ENCODE measurements around the gene PPA2. TPM values are rescaled to one million over a fixed set of nuclear protein-coding genes. Genes with fewer than 3 reads are reported as not detected.
"Not testable (repeated sequence)": the region's sequence is repeated elsewhere in the genome, so short reads cannot be mapped to it uniquely, and the experiment has no call there.

PPA2 gene
- total RNA-seq, 3 donors from 2014 or later (not counting 1 experiment from before 2014, with no cell fraction given), result 41.6 to 50.6 (median 48.0) TPM

- H3K27ac Mint-ChIP-seq, result no peak overlapping the region
- peak overlapping the region; percentile 64 for H3K4me3 Mint-ChIP-seq
- no peaks in the 10 kb centered on the region for H3K27me3 Mint-ChIP-seq (ENCODE audit: low read depth in 2 of 2)
- DNase-seq, result no peak
- H3K4me1 Mint-ChIP-seq, result peaks cover 36 to 61% of the 10 kb centered on the region in 2 donors
- no peaks in the 10 kb centered on the region for H3K36me3 Mint-ChIP-seq
- intact Hi-C loops (cut with micrococcal nuclease), result no loop called here
- no peak for ATAC-seq
- Histone ChIP-seq H3K27ac (ENCODE audit: low read length) (no peak overlapping the region), H3K4me3 (ENCODE audit: low read length) (no peak overlapping the region), H3K27me3 (ENCODE audit: control insufficient read depth, insufficient read depth, low read length) (no peaks in the 10 kb centered on the region), H3K9me3 (ENCODE audit: control insufficient read depth, insufficient read depth, low read length) (no peaks in the 10 kb centered on the region), H3K4me1 (ENCODE audit: control insufficient read depth, insufficient read depth, low read length) (peaks cover 7% of the 10 kb centered on the region), H3K36me3 (ENCODE audit: control insufficient read depth, insufficient read depth, low read length) (no peaks in the 10 kb centered on the region)
- TF ChIP-seq CTCF (IDR thresholded peaks at IDR 0.05), result no peak
- WGBS (ENCODE audit: insufficient coverage), result no CpG with 5 or more reads among the region's 2 CpGs
- no peaks in the 10 kb centered on the region for H3K9me3 Mint-ChIP-seq
Measured at GRCh38 chr4:105460306-105460705, 13.6 kb downstream of the PPA2 start.

GRCh38 chr4:105458541-105458940 is 15.3 kb downstream of the PPA2 start:
- H3K27me3 ChIP-seq (ENCODE audit: control insufficient read depth, insufficient read depth, low read length); H3K36me3 ChIP-seq (ENCODE audit: control insufficient read depth, insufficient read depth, low read length); H3K9me3 Mint-ChIP-seq; H3K27ac ChIP-seq (ENCODE audit: low read length); H3K4me3 Mint-ChIP-seq; H3K27me3 Mint-ChIP-seq (ENCODE audit: low read depth in 2 of 2); DNase-seq; H3K9me3 ChIP-seq (ENCODE audit: control insufficient read depth, insufficient read depth, low read length); ATAC-seq; H3K4me1 ChIP-seq (ENCODE audit: control insufficient read depth, insufficient read depth, low read length); H3K36me3 Mint-ChIP-seq; H3K27ac Mint-ChIP-seq; intact Hi-C loops (cut with micrococcal nuclease); H3K4me3 ChIP-seq (ENCODE audit: low read length): not testable (repeated sequence)
- peaks cover 49 to 58% of the 10 kb centered on the region in 2 donors for H3K4me1 Mint-ChIP-seq
- WGBS (ENCODE audit: insufficient coverage), result 98% methylated on average over 10 of the region's 11 CpGs

- peaks cover 47 to 57% of the 10 kb centered on the region in 2 donors for H3K4me1 Mint-ChIP-seq
- no peaks in the 10 kb centered on the region for H3K9me3 ChIP-seq (ENCODE audit: control insufficient read depth, insufficient read depth, low read length)
- no peak for DNase-seq
- WGBS (ENCODE audit: insufficient coverage), result 100% methylated on average over 1 of the region's 1 CpG
- intact Hi-C loops (cut with micrococcal nuclease), result no loop called here
- no peaks in the 10 kb centered on the region for H3K27me3 ChIP-seq (ENCODE audit: control insufficient read depth, insufficient read depth, low read length)
- no peak overlapping the region for H3K4me3 ChIP-seq (ENCODE audit: low read length)
- H3K4me1 ChIP-seq (ENCODE audit: control insufficient read depth, insufficient read depth, low read length), result peaks cover 7% of the 10 kb centered on the region
- no peak for TF ChIP-seq CTCF (IDR thresholded peaks at IDR 0.05)
- no peaks in the 10 kb centered on the region for H3K27me3 Mint-ChIP-seq (ENCODE audit: low read depth in 2 of 2)
- H3K27ac Mint-ChIP-seq, result no peak overlapping the region
- H3K27ac ChIP-seq (ENCODE audit: low read length), result no peak overlapping the region
- H3K4me3 Mint-ChIP-seq, result no peak overlapping the region
- H3K36me3 ChIP-seq (ENCODE audit: control insufficient read depth, insufficient read depth, low read length), result peaks cover 3% of the 10 kb centered on the region
- H3K9me3 Mint-ChIP-seq, result peaks cover 0 to 3% of the 10 kb centered on the region in 2 donors
- ATAC-seq, result no peak
- H3K36me3 Mint-ChIP-seq, result no peaks in the 10 kb centered on the region
Measured at GRCh38 chr4:105458001-105458400, 15.9 kb downstream of the PPA2 start.

- Mint-ChIP-seq H3K4me3 (no peak overlapping the region), H3K4me1 (peaks cover 36 to 46% of the 10 kb centered on the region in 2 donors), H3K36me3 (no peaks in the 10 kb centered on the region), H3K9me3 (peaks cover 0 to 3% of the 10 kb centered on the region in 2 donors), H3K27ac (no peak overlapping the region), H3K27me3 (ENCODE audit: low read depth in 2 of 2) (no peaks in the 10 kb centered on the region)
- no peak for TF ChIP-seq CTCF (IDR thresholded peaks at IDR 0.05)
- DNase-seq (no peak), ATAC-seq (no peak)
- no peak overlapping the region for H3K27ac ChIP-seq (ENCODE audit: low read length)
- H3K4me3 ChIP-seq (ENCODE audit: low read length), result no peak overlapping the region
- peaks cover 12% of the 10 kb centered on the region for H3K36me3 ChIP-seq (ENCODE audit: control insufficient read depth, insufficient read depth, low read length)
- no peaks in the 10 kb centered on the region for H3K27me3 ChIP-seq (ENCODE audit: control insufficient read depth, insufficient read depth, low read length)
- intact Hi-C loops (cut with micrococcal nuclease), result no loop called here
- H3K4me1 ChIP-seq (ENCODE audit: control insufficient read depth, insufficient read depth, low read length), result peaks cover under 1% of the 10 kb centered on the region
- H3K9me3 ChIP-seq (ENCODE audit: control insufficient read depth, insufficient read depth, low read length), result no peaks in the 10 kb centered on the region
- WGBS (ENCODE audit: insufficient coverage), result 93% methylated on average over 2 of the region's 2 CpGs
Measured at GRCh38 chr4:105455998-105456397, 17.9 kb downstream of the PPA2 start.

Measured in natural killer cell (primary cell).